H1 (cell line): ENCODE measurements around the gene ADAM23.

Source experiments
- CBX5 ChIP-seq: fragments of 300-800, 300-1000 bp; sonication (generic); IDR thresholded peaks from 2 replicates; pipeline ENCODE4 v1.7.1; 2016; ENCODE audit warnings: antibody characterized with exemption, low read length, low read depth
- GABPA ChIP-seq: IDR thresholded peaks from 2 replicates; pipeline ENCODE4 v1.6.1; 2011; ENCODE audit warnings: mild to moderate bottlenecking, low read length, moderate library complexity, borderline replicate concordance; ENCODE audit not compliant: insufficient read depth
- SAP30 ChIP-seq: fragments of 300-600 bp; sonication (generic); IDR thresholded peaks from 2 replicates; pipeline ENCODE4 v1.7.1; 2012; ENCODE audit warnings: low read length, moderate library complexity, mild to moderate bottlenecking, inconsistent platforms; ENCODE audit not compliant: insufficient read depth, insufficient replicate concordance
- TF ChIP-seq, protein P1 (sequence below): IDR thresholded peaks from 2 replicates; pipeline ENCODE4 v1.6.1; 2011; ENCODE audit warnings: low read depth, mild to moderate bottlenecking, low read length; ENCODE audit not compliant: insufficient read depth
- TF ChIP-seq, protein P2 (sequence below), 3 experiments: IDR thresholded peaks; 1 replicate in 2 of 3; 2 replicates in 1 of 3; pipeline versions ENCODE4 v1.5.1 to v1.6.1; 2011; ENCODE audit warnings: low read length in 3 of 3, mild to moderate bottlenecking in 3 of 3, inconsistent platforms in 2 of 3, low read depth in 1 of 3, moderate library complexity in 1 of 3; ENCODE audit not compliant: insufficient read depth in 1 of 3; ENCODE audit errors: control extremely low read depth in 1 of 3
- TF ChIP-seq, protein P3 (sequence below): IDR thresholded peaks from 2 replicates; pipeline ENCODE4 v1.6.1; 2012; ENCODE audit warnings: inconsistent platforms

DNA sequence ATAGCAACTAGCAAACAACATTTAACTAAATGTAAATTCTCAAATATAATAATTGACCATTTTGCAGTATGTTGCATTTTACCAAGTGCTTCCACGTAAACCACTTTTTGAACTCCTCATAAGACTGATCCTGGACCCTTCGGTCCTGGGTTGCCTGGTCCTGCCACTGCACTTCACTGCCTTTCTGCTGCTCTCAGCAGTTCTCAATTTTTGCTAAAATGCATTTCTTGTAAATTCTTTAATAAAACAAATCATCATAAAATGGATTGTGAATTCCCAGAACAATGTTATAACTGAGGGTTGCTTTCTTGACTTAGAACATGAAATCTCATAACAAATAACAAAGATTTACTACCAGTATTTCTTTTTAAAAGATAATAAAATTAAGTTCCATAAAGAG is 12.9 kb upstream of the ADAM23 start:
- TF ChIP-seq, protein P1, sequence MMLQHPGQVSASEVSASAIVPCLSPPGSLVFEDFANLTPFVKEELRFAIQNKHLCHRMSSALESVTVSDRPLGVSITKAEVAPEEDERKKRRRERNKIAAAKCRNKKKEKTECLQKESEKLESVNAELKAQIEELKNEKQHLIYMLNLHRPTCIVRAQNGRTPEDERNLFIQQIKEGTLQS, result no peak
- TF ChIP-seq CBX5 (no peak), SAP30 (no peak), GABPA (no peak)
- TF ChIP-seq, protein P2, sequence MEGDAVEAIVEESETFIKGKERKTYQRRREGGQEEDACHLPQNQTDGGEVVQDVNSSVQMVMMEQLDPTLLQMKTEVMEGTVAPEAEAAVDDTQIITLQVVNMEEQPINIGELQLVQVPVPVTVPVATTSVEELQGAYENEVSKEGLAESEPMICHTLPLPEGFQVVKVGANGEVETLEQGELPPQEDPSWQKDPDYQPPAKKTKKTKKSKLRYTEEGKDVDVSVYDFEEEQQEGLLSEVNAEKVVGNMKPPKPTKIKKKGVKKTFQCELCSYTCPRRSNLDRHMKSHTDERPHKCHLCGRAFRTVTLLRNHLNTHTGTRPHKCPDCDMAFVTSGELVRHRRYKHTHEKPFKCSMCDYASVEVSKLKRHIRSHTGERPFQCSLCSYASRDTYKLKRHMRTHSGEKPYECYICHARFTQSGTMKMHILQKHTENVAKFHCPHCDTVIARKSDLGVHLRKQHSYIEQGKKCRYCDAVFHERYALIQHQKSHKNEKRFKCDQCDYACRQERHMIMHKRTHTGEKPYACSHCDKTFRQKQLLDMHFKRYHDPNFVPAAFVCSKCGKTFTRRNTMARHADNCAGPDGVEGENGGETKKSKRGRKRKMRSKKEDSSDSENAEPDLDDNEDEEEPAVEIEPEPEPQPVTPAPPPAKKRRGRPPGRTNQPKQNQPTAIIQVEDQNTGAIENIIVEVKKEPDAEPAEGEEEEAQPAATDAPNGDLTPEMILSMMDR (IDR thresholded peaks at IDR 0.05; ENCODE audit: control extremely low read depth in 1 of 3, insufficient read depth in 1 of 3, low read depth in 1 of 3, low read length in 3 of 3), result no peak
- TF ChIP-seq, protein P3, sequence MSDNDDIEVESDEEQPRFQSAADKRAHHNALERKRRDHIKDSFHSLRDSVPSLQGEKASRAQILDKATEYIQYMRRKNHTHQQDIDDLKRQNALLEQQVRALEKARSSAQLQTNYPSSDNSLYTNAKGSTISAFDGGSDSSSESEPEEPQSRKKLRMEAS, result no peak
